ENCODE results near the gene TPK1.

TPK1 gene

DNA sequence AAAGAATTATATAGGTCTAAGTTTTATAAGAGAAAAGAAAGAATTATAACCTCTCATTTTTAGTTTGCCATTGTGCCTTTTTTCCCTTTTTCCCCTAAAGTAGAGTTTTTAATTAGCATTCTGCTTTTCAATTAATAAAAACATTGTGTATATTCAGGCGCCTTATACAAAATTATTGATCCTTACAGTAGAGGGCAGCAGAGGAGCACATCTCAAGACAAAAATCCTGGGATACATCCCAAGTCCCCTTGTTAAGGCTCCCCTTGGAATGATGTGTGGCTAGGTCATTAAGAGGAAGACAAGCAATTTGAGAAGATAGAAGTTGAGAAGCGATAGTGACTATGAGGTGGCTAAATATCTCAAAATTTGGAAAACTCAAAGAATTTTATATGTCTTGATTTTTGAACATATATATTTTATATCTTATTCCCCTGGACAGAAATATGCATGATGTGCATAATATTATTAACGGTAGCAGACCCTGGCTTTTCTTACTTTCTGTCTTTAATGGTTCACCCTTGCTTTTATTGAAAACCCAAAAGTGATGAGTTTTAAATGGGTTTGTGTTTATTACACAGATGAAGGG, 19.1 kb upstream of the TPK1 start:
- no peak overlapping the region for H3K4me3 ChIP-seq (ENCODE audit: low read length in 2 of 2)
- no peaks in the 10 kb centered on the region for H3K4me1 ChIP-seq (ENCODE audit: control insufficient read depth, insufficient read depth, low read length)
- H3K9ac ChIP-seq (ENCODE audit: low read length in 2 of 2) = no peak overlapping the region
- no peaks in the 10 kb centered on the region for H3K27me3 ChIP-seq (ENCODE audit: control insufficient read depth in 1 of 2, insufficient read depth in 2 of 2, low read length in 2 of 2)
- no peak overlapping the region for H3K27ac ChIP-seq (ENCODE audit: low read length)
- no peaks in the 10 kb centered on the region for H3K9me3 ChIP-seq (ENCODE audit: control insufficient read depth in 2 of 2, low read length in 2 of 2)
- no peaks in the 10 kb centered on the region for H3K36me3 ChIP-seq (ENCODE audit: control insufficient read depth in 2 of 2, insufficient read depth in 2 of 2, low read length in 2 of 2)

DNA sequence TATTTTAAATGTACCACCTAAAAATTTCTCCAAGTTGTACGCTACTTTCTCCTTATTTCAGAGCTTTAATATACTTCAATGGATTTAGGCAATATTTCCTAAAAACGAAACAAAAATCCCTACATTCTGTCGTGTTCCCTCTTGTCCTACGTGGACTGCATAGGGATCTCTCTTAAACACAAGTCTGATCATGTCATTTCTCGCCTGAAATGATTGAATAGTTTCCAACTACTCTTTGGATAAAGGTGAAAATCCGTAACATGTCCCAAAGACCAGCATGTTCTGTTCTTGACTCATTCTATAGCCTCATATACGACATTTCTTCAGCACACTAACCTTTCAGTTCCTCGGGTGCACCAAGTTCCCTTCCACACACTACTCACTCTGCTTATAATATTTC, 17.7 kb upstream of the TPK1 start:
- H3K4me1 ChIP-seq (ENCODE audit: control insufficient read depth, insufficient read depth, low read length) = no peaks in the 10 kb centered on the region
- H3K9ac ChIP-seq (ENCODE audit: low read length in 2 of 2) = no peak overlapping the region
- H3K36me3 ChIP-seq (ENCODE audit: control insufficient read depth in 2 of 2, insufficient read depth in 2 of 2, low read length in 2 of 2) = no peaks in the 10 kb centered on the region
- no peak overlapping the region for H3K4me3 ChIP-seq (ENCODE audit: low read length in 2 of 2)
- no peaks in the 10 kb centered on the region for H3K9me3 ChIP-seq (ENCODE audit: control insufficient read depth in 2 of 2, low read length in 2 of 2)
- H3K27me3 ChIP-seq (ENCODE audit: control insufficient read depth in 1 of 2, insufficient read depth in 2 of 2, low read length in 2 of 2) = no peaks in the 10 kb centered on the region
- no peak overlapping the region for H3K27ac ChIP-seq (ENCODE audit: low read length)

DNA sequence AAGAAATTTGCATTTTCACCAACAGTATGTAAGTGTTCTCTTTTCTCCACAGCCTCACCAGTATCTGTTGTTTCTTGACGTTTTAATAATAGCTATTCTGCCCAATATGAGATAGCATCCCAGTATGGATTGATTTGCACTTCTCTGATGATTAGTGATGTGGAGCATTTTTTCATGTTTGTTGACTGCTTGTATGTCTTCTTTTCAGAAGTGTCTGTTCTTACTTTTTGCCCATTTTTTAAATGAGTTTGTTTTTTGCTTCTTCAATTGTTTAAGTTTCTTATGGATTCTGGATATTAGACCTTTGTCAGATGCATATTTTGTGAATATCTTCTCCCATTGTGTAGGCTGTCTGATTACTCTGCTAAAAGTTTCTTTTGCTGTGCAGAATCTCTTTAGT, 12.2 kb upstream of the TPK1 start:
- H3K27ac ChIP-seq (ENCODE audit: low read length) = no peak overlapping the region
- H3K9me3 ChIP-seq (ENCODE audit: control insufficient read depth in 2 of 2, low read length in 2 of 2) = no peaks in the 10 kb centered on the region
- no peaks in the 10 kb centered on the region for H3K4me1 ChIP-seq (ENCODE audit: control insufficient read depth, insufficient read depth, low read length)
- no peaks in the 10 kb centered on the region for H3K27me3 ChIP-seq (ENCODE audit: control insufficient read depth in 1 of 2, insufficient read depth in 2 of 2, low read length in 2 of 2)
- no peaks in the 10 kb centered on the region for H3K36me3 ChIP-seq (ENCODE audit: control insufficient read depth in 2 of 2, insufficient read depth in 2 of 2, low read length in 2 of 2)
- no peak overlapping the region for H3K4me3 ChIP-seq (ENCODE audit: low read length in 2 of 2)
- H3K9ac ChIP-seq (ENCODE audit: low read length in 2 of 2) = no peak overlapping the region

DNA sequence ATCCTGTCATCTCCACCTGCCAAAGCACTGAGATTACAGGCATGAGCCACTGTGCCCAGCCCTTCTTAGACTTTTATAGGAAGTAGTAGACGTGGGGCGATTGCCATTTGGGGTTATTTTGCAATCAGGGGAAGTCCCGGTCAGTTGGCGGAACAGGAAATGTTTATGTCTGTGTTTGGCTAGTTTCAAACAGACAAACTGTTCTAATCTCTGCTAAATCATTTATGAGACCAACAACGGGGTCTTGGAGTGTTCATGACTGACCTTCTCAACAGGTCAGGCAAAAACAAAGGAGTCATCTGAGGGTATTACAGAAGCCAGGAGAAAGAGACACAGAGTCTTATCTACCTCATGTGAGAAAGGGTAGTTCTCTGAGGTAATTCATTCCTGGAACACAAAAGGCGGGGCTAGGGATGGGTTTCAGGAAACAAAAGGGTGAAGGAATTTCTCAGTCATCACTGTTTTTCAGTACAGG, 6.6 kb upstream of the TPK1 start:
- Histone ChIP-seq H3K36me3 (ENCODE audit: control insufficient read depth in 2 of 2, insufficient read depth in 2 of 2, low read length in 2 of 2) (no peaks in the 10 kb centered on the region), H3K9me3 (ENCODE audit: control insufficient read depth in 2 of 2, low read length in 2 of 2) (peaks cover 0 to 3% of the 10 kb centered on the region in 2 donors), H3K4me3 (ENCODE audit: low read length in 2 of 2) (no peak overlapping the region), H3K27ac (ENCODE audit: low read length) (no peak overlapping the region), H3K9ac (ENCODE audit: low read length in 2 of 2) (no peak overlapping the region), H3K4me1 (ENCODE audit: control insufficient read depth, insufficient read depth, low read length) (no peaks in the 10 kb centered on the region), H3K27me3 (ENCODE audit: control insufficient read depth in 1 of 2, insufficient read depth in 2 of 2, low read length in 2 of 2) (no peaks in the 10 kb centered on the region)

DNA sequence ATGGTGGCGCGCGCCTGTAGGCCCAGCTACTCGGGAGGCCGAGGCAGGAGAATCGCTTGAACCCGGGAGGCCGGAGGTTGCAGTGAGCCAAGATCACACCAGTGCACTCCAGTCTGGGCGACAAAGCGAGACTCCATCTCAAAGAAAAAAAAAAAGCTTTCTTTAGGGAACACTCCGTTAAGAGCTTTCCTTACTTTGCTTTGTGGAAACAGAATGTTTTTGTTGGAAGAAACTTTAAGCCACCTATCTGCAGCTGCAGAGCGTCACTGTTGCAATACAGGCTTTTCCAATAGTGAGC, 641 bp upstream of the TPK1 start:
- no peaks in the 10 kb centered on the region for H3K36me3 ChIP-seq (ENCODE audit: control insufficient read depth in 2 of 2, insufficient read depth in 2 of 2, low read length in 2 of 2)

DNA sequence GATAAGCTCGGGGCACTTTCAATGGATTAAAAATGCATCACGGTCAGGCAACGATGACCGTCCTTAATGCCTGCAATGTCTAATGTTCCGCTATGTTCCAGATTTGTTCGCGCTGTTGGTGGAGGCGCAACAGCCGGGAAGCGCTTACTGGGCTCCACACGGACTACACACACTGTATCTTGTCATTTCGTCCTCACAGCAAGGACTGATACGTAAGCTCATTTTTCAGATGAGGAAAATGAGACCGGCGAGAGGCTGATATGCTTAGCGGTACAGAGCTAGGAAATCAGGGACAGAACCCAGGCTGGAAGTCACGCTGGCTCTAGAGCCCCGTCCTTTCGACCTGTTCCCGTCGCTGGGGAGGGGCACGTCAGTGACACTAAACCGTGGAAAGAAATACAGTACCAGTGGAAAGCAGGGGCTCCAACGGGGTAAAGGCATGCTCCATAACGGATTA, 670 bp downstream of the TPK1 start:
- Histone ChIP-seq H3K4me3 (ENCODE audit: low read length in 2 of 2) (peak overlapping the region; percentile 89 to 96), H3K27ac (ENCODE audit: low read length) (peak overlapping the region; percentile 94), H3K9ac (ENCODE audit: low read length in 2 of 2) (peak overlapping the region; percentile 90 to 96), H3K4me1 (ENCODE audit: control insufficient read depth, insufficient read depth, low read length) (no peaks in the 10 kb centered on the region), H3K9me3 (ENCODE audit: control insufficient read depth in 2 of 2, low read length in 2 of 2) (peaks cover 0 to 3% of the 10 kb centered on the region in 2 donors), H3K36me3 (ENCODE audit: control insufficient read depth in 2 of 2, insufficient read depth in 2 of 2, low read length in 2 of 2) (no peaks in the 10 kb centered on the region), H3K27me3 (ENCODE audit: control insufficient read depth in 1 of 2, insufficient read depth in 2 of 2, low read length in 2 of 2) (no peaks in the 10 kb centered on the region)

More for the DNA sequence above, 641 bp upstream of the TPK1 start:
- H3K9me3 ChIP-seq (ENCODE audit: control insufficient read depth in 2 of 2, low read length in 2 of 2) = peaks cover 0 to 3% of the 10 kb centered on the region in 2 donors
- H3K27me3 ChIP-seq (ENCODE audit: control insufficient read depth in 1 of 2, insufficient read depth in 2 of 2, low read length in 2 of 2) = no peaks in the 10 kb centered on the region
- peak overlapping the region; percentile 94 for H3K27ac ChIP-seq (ENCODE audit: low read length)
- peak overlapping the region in 1 of 2 donors; percentile 90 for H3K9ac ChIP-seq (ENCODE audit: low read length in 2 of 2)
- H3K4me3 ChIP-seq (ENCODE audit: low read length in 2 of 2) = peak overlapping the region in 1 of 2 donors; percentile 96
- H3K4me1 ChIP-seq (ENCODE audit: control insufficient read depth, insufficient read depth, low read length) = no peaks in the 10 kb centered on the region

DNA sequence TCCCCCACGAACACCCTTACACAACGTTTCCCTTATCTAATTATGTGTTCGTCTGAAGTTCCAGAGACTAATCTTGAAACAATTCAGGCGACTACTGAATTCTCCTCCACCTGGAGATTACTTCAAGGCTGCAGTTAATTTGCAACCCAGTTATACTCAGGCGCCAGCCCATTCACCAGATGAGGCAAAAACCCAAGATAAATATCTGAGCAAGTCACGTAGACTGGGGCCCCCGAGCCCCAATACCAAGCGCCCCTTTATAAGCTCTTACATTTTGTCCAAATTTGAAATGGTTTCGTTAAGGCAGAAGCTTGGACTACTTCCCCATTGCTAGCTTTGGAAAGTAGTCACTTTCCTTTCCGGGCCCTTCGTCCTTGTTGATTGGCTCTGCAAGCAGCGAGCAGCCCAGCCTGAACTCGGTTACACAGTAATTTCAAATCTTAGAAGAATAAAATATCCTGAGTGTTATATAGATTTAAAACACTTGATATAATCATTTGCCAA, 1.2 kb downstream of the TPK1 start:
- peak overlapping the region; percentile 89 to 96 for H3K4me3 ChIP-seq (ENCODE audit: low read length in 2 of 2)
- peaks cover 0 to 3% of the 10 kb centered on the region in 2 donors for H3K9me3 ChIP-seq (ENCODE audit: control insufficient read depth in 2 of 2, low read length in 2 of 2)
- no peaks in the 10 kb centered on the region for H3K27me3 ChIP-seq (ENCODE audit: control insufficient read depth in 1 of 2, insufficient read depth in 2 of 2, low read length in 2 of 2)
- H3K27ac ChIP-seq (ENCODE audit: low read length) = peak overlapping the region; percentile 94
- no peaks in the 10 kb centered on the region for H3K4me1 ChIP-seq (ENCODE audit: control insufficient read depth, insufficient read depth, low read length)
- no peaks in the 10 kb centered on the region for H3K36me3 ChIP-seq (ENCODE audit: control insufficient read depth in 2 of 2, insufficient read depth in 2 of 2, low read length in 2 of 2)
- peak overlapping the region; percentile 90 to 96 for H3K9ac ChIP-seq (ENCODE audit: low read length in 2 of 2)

DNA sequence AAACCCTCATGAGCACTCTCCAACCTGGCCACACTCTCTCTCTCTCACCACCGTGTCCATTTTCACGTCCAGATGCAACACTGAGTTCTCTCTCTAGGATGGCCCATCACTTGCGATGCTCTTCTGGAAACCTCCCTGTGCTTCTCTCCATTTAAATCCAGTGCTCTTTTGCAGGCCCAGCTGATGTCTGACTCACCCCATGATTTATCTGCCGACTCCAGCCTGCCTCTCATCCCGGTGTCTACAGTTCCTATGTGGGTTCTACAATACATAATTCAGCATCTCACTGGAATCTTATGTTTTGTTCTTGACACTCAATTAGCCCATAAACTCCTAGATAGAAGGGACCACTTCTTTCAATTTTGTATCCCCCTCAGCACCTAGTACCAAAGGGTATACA, 5.0 kb downstream of the TPK1 start:
- no peak overlapping the region for H3K27ac ChIP-seq (ENCODE audit: low read length)
- no peaks in the 10 kb centered on the region for H3K9me3 ChIP-seq (ENCODE audit: control insufficient read depth in 2 of 2, low read length in 2 of 2)

DNA sequence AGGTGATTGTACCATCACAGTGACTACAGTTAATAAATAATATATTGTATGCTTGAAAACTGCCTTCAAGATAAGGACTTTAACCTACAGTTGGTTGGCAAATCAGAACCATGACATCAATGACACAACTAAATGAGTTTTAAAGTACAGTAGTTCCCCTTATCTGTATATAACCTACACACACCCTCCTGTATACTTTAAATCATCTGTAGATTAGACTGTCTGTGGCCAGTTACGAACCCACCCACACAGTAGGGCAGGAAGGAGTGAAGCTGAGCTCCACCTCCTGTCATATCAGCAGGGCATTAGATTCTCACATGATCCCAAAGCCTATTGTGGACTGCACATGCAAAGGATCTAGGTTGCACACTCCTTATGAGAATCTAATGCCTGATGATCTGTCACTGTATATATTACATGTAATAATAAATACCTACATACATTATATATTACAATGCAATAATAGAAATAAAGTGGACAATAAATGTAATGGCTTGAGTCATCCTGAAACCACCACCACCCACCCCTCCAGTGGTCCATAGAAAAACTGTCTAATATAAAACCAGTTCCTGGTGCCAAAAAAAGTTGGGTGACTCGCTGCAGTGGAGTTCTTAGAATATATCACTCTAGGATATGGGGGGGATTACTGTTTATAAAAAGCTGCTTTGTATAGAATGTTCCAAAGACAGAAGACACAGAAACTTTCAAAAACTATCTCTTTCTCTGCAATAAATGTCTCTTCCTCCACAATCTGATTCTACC, 5.6 kb downstream of the TPK1 start:
- Histone ChIP-seq H3K4me1 (ENCODE audit: control insufficient read depth, insufficient read depth, low read length) (no peaks in the 10 kb centered on the region), H3K4me3 (ENCODE audit: low read length in 2 of 2) (no peak overlapping the region), H3K9me3 (ENCODE audit: control insufficient read depth in 2 of 2, low read length in 2 of 2) (no peaks in the 10 kb centered on the region), H3K9ac (ENCODE audit: low read length in 2 of 2) (no peak overlapping the region), H3K36me3 (ENCODE audit: control insufficient read depth in 2 of 2, insufficient read depth in 2 of 2, low read length in 2 of 2) (no peaks in the 10 kb centered on the region), H3K27me3 (ENCODE audit: control insufficient read depth in 1 of 2, insufficient read depth in 2 of 2, low read length in 2 of 2) (no peaks in the 10 kb centered on the region), H3K27ac (ENCODE audit: low read length) (no peak overlapping the region)

More for the DNA sequence above, 5.0 kb downstream of the TPK1 start:
- no peak overlapping the region for H3K9ac ChIP-seq (ENCODE audit: low read length in 2 of 2)
- H3K4me1 ChIP-seq (ENCODE audit: control insufficient read depth, insufficient read depth, low read length) = no peaks in the 10 kb centered on the region
- H3K4me3 ChIP-seq (ENCODE audit: low read length in 2 of 2) = no peak overlapping the region
- no peaks in the 10 kb centered on the region for H3K36me3 ChIP-seq (ENCODE audit: control insufficient read depth in 2 of 2, insufficient read depth in 2 of 2, low read length in 2 of 2)
- H3K27me3 ChIP-seq (ENCODE audit: control insufficient read depth in 1 of 2, insufficient read depth in 2 of 2, low read length in 2 of 2) = no peaks in the 10 kb centered on the region

DNA sequence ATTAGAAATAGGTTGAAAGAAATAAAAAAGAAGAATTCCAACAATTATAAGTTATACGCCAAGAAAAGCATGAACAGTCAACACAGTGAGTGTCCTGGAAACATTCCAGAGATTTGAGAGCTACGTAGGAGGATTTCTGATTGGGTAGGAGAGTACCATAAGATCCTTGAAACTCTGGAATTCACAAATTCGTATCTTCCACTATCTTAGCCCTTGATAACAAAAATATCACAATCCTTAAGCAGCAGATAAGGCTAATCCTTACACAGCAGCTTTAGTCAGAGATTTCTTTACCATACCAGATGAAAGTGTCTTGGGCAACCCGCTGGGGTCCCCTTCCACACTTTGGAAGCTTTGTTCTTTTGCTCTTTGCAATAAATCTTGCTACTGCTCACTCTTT, 8.2 kb downstream of the TPK1 start:
- Histone ChIP-seq H3K4me3 (ENCODE audit: low read length in 2 of 2) (no peak overlapping the region), H3K27ac (ENCODE audit: low read length) (no peak overlapping the region), H3K4me1 (ENCODE audit: control insufficient read depth, insufficient read depth, low read length) (no peaks in the 10 kb centered on the region), H3K9ac (ENCODE audit: low read length in 2 of 2) (no peak overlapping the region), H3K36me3 (ENCODE audit: control insufficient read depth in 2 of 2, insufficient read depth in 2 of 2, low read length in 2 of 2) (no peaks in the 10 kb centered on the region), H3K9me3 (ENCODE audit: control insufficient read depth in 2 of 2, low read length in 2 of 2) (no peaks in the 10 kb centered on the region), H3K27me3 (ENCODE audit: control insufficient read depth in 1 of 2, insufficient read depth in 2 of 2, low read length in 2 of 2) (no peaks in the 10 kb centered on the region)

DNA sequence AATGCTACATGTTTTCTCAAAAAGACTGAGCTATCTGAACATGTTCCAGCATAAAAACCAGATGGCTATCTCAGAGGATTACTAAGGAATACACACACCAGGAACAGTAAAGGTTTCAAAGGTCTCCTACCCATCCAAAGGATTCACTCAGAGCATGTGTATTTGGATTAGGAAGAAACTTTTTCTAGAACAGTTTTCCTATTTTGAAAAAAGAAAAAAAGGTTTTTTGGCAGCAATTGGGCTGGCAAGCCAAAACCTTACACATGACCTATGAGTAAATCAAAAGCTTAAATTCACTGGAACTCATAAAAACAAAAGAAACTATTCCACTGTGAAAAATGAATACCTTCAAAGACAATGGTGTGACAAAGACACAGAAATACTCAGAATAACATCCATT, 9.6 kb downstream of the TPK1 start:
- no peaks in the 10 kb centered on the region for H3K4me1 ChIP-seq (ENCODE audit: control insufficient read depth, insufficient read depth, low read length)
- H3K9me3 ChIP-seq (ENCODE audit: control insufficient read depth in 2 of 2, low read length in 2 of 2) = no peaks in the 10 kb centered on the region
- H3K36me3 ChIP-seq (ENCODE audit: control insufficient read depth in 2 of 2, insufficient read depth in 2 of 2, low read length in 2 of 2) = no peaks in the 10 kb centered on the region
- no peaks in the 10 kb centered on the region for H3K27me3 ChIP-seq (ENCODE audit: control insufficient read depth in 1 of 2, insufficient read depth in 2 of 2, low read length in 2 of 2)
- no peak overlapping the region for H3K27ac ChIP-seq (ENCODE audit: low read length)
- H3K4me3 ChIP-seq (ENCODE audit: low read length in 2 of 2) = no peak overlapping the region
- no peak overlapping the region for H3K9ac ChIP-seq (ENCODE audit: low read length in 2 of 2)

Data from stomach smooth muscle (tissue), 2 donors.